Fibroblast of skin of scalp (primary cell): Measurements from ENCODE around the gene ZNF785.
"Not testable (repeated sequence)": the region's sequence is repeated elsewhere in the genome, so short reads cannot be mapped to it uniquely, and the experiment has no call there.

Source experiments
- DNase-seq: peaks from one replicate; pipeline ENCODE4 v3.0.0-alpha.2; 2013

The ZNF785 gene

DNA sequence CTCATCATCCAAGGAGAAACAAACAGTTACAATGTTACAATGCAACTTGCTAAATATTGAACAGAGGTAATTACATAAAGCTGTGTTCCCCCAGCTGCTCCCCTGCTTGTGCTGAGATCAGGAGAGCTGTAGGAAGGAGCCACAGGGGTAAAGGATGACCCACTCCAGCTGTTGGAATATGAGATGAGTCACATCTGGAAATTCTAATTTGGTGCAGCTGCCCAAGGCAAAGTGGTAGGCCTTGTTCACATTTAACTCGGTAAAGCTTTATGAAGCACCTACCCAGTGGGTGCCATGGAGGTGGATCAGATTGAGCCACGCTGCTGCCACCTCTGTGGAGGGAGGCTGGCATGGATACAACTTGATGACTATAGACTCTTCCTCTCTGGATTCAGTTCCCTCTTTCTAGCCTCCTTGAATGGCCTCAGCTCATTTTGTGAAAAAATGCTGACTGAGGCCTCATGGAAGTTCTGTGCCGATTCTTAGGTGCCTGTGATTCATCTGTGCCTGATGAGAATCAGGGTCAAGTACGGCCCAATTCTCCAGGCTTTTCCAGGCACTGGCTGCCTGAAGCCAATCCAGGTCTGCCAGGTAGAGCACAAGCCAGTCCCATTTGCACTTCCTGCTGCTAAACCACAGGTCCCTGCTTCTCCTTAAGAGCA, 17.2 kb upstream of the ZNF785 start:
- peak; percentile 22 for DNase-seq

GRCh38 chr16:30601966-30602365, 16.5 kb upstream of the ZNF785 start:
- DNase-seq, result no peak

DNA sequence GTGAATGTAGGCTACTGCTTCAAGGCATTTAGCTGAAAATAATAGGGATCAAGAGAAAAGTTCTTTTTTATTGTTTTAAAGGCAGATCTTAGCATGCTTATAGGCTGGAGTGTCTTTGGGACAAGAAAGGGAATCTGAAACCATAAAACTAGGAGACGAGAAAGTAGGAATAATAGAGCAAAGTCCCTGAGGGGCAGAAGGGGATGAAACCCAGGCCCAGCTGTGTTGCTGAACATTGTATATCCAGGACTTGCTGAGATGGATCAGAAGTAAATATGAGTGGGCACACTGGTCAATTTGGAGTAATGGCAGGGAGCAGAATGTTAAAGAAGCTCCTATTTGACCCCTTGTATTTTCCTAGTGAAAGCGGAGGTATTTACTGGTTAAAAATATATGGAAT, 15.4 kb upstream of the ZNF785 start:
- no peak for DNase-seq

GRCh38 chr16:30600215-30600614, 14.7 kb upstream of the ZNF785 start:
- no peak for DNase-seq

GRCh38 chr16:30592871-30593270, 7.4 kb upstream of the ZNF785 start:
- DNase-seq, result no peak

DNA sequence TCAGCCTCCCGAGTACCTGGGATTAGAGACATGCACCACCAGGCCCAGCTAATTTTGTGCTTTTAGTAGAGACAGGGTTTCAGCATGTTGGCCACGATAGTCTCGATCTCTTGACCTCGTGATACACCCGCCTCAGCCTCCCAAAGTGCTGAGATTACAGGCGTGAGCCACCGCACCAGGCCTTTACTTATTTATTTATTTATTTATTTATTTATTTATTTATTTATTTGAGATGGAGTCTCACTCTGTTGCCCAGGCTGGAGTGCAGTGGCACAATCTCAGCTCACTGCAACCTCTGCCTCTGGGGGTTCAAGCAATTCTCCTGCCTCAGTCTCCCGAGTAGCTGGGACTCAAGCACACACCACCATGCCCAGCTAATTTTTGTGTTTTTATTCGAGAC, 5.4 kb upstream of the ZNF785 start:
- DNase-seq, result not testable (repeated sequence)

DNA sequence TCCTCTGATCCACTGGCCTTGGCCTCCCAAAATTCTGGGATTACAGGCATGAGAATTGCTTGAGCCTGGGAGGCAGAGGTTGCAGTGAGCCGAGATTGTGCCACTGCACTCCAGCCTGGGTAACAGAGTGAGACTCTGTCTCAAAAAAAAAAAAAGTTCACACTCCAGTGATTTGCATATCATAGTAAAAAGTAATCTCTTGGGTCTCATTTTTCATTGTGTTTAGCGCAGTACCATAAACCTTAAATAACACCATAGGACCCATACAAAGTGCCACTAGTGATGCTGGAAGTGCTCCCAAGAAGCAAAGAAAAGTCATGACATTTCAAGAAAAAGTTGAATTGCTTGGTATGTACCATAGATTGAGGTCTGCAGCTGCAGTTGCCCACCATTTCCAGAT, 4.1 kb upstream of the ZNF785 start:
- not testable (repeated sequence) for DNase-seq

DNA sequence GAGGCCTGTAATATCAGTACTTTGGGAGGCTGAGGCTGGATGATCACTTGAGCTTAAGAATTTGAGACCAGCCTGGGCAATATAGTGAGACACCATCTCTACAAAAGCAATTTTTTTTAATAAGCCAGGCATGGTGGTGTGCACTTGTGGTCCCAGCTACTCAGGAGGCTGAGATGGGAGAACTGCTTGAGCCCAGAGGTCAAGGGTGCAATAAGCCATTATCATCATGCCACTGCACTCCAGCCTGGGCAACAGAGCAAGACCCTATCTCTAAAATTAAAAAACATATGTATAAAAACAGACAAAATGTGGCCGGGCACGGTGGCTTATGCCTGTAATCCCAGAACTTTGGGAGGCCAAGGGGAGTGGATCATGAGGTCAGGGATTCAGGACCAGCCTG, 3.2 kb upstream of the ZNF785 start:
- no peak for DNase-seq

- no peak for DNase-seq
Measured at GRCh38 chr16:30585022-30585399, 486 bp downstream of the ZNF785 start.

DNA sequence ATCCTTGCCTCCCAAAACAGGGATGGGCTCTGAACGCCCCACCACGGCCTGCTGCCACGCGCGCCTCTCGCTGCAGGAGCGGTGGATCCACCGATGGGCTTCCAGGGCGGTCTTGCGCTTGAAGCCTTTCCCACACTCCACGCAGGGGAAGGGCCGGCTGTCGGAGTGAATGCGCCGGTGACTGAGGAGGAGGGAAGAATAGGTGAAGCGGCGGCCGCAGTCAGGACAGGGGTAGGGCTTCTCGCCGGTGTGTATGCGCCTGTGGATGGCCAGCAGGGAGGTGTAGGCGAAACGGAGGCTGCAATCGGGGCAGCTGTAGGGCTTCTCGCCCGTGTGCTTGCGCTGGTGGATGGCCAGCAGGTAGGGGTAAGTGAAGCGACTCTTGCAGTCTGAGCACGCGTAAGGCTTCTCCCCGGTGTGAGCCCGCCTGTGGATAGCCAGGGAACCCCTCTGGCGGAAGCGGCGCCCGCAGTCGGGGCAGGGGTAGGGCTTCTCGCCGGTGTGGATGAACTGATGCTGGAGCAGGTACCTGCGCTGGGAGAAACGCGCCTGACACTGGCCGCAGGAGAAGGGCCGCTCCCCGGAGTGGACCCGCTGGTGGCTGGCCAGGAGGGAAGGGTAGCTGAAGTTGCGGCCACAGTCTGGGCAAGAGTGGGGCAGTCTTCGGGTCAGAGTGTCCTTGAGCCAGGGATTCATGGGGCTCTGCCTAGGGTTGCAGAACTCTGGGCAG, 2.7 kb downstream of the ZNF785 start:
- DNase-seq, result no peak

DNA sequence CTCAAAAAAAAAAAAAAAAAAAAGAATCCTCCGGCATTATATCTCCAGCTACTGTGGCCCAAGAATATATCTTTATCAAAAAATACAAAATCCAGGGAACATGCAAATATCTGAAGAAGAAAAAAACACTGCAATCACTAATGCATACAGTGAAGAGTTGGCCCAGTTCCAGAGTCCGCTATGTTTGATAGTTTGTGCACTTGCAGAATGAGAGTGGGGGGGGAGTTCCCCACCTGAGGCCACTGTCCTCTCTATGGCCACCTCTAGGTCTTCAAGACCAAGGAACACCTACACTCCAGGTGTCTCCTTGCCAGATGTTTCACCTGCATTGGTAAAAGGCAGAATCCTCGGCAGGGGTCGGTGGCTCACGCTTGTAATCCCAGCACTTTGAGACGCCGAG, 4.0 kb downstream of the ZNF785 start:
- no peak for DNase-seq

DNA sequence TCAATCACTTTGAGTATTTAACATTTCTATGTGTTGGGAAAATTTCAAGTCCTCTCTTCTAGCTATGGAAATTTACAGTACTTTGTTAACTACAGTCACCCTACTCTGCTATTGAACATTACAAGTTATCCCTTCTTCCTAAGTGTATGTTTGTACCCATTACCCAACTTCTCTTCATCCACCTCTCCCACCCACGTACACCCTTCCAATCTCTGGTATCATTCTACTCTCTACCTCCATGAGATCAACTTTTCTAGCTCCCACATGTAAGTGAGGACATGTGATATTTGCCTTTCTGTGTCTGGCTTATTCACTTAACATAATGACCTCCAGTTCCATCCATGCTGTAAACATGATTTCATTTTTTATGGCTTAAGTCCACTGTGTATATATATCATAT, 10.8 kb downstream of the ZNF785 start:
- DNase-seq, result no peak

DNA sequence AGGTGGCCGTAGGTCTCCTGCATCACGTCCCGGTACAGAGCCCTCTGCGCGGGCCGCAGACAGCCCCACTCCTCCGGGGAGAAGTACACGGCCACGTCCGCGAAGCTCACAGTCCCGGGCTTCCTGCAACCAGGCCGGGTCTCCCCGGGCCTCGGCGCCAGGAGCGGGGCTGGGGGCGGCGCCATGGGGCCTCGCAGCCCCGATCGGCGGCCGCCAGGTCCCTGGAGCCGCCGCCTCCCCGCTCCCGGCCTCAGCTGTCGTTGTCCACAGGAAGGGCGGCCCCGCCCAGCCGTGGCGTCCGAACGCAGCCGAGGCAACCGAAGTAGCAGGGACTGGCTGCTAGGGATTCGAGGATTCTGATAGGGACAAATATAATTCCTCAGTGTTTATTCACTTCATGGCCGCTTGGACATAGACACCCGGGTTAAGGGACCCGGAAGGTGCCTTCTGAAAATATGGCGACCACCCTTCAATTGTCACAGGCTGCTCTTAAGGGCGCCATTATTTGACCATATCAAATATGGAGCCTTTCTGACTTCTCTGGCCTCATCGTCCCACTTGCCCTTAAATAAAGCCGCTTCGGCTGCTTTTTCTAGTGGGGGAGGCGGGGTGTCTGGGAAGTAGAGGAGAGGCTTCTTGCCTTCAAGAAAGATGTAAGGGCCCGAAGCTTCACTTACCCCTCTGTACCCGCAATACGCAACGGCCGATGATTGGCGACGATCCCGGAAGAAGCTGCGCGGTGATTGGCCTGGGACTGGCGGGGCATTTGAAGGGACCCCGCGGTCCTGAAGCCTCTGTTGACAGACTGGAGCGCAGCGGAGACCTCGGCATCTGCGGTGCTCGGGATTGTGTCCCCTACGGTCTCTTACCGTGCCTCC, 13.8 kb downstream of the ZNF785 start, which contains the start of gene ZNF688:
ZNF688 (minus strand) TSS at position 270 of the 878 bp plus-strand sequence; CDS start at position 185, 85 bp downstream.
- peak; percentile 98 for DNase-seq

- DNase-seq, result peak; percentile 32
Measured at GRCh38 chr16:30570636-30571444, 14.7 kb downstream of the ZNF785 start.

DNA sequence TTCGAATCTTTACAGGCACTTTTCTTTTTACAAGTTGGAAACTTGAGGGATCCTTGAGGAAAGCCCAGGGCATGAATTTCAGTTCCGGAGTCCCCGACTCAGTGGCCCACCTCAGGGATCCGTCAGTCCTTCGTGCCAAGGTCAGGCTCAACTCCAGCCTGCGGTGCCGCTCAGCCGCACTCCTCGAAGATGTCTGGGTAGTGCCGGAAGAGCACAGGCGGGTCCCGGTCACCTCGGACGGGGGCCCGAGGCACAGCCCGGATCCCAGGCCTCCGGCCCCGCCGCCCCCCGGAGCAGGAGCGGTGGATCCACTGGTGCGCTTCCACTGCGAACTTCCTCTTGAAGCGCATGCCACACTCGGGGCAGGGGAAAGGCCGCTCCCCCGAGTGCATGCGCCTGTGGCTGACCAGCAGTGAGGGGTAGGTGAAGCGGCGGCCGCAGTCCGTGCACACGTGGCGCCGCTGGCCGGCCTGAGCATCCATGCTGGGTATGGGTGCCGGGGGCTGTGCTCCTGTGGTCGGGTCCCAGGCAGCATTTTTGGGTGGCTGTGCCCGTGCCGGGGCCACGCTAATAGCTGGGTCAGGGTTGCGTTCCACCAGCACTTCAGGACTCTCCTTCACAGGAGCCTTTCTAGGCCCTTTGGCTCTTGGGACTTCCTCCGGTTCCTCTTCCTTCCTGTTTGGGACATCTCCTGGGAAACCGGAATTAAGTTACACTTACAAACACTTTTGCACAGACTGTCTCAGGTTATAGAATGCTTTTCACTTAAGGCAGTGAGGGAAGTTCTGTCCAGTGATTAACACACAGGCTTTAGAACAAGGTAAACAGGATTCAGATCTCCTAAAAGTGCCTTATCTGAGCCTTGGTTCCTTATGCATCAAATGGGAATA, 15.5 kb downstream of the ZNF785 start:
- DNase-seq, result no peak

GRCh38 chr16:30569281-30569680, 16.2 kb downstream of the ZNF785 start:
- DNase-seq, result no peak

DNA sequence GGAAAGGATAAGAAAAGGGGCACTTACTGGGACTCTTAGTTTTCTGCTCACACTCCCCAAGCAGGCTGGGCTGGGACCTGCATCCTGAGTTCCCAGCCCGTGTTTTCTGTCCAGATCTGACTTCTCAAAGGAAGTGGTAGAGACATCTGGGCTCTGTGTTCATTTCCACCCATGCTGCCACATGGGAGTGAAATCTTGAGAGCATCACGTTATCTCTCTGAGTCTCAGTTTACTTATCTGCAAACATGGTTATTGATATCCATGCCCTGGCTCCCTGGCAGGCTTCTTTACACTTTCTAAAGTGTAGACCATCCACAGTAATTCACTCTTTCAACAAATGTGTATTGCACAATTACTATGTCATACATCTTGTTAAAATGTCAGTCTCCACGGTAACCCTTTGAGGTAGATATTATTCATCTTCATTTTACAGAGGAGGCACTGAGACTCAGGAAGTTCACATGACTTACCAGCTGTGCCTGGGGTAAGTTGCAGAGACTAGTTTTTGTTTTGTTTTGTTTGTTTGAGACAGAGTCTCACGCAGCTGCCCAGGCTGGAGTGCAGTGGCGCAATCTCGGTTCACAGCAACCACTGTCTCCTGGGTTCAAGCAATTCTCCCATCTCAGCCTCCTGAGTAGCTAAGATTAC, 17.4 kb downstream of the ZNF785 start:
- peak; percentile 29 for DNase-seq

- DNase-seq, result no peak
Measured at GRCh38 chr16:30567160-30567990, 18.1 kb downstream of the ZNF785 start.

DNA sequence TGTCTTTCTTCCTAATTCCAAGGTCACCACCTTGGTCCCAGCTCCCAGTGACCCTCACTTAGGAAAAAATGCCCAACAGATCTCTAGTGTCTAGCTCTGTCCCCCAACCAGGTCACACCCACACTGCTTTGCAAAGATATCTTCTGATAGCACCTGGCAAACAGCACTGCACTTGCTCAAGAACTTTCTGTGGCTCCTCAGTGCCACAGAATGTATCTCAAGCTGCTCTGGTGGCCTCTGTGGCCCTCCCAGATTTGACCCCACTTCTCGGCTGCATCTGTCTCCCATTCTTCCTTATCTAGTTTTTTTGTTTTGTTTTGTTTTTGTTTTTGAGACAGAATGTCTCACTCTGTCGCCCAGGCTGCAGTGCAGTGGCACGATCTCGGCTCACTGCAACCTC, 19.0 kb downstream of the ZNF785 start:
- DNase-seq, result no peak

GRCh38 chr16:30565984-30566383, 19.5 kb downstream of the ZNF785 start:
- DNase-seq, result no peak
